Ishikawa (cell line): ENCODE results near the gene TUT1.

Experiments used
- CEBPB ChIP-seq: IDR thresholded peaks from 2 replicates; pipeline ENCODE4 v1.6.1; 2012
- CREB1 ChIP-seq: IDR thresholded peaks from 2 replicates; pipeline ENCODE4 v1.6.1; 2012; ENCODE audit warnings: low read depth
- EGR1 ChIP-seq: IDR thresholded peaks from 2 replicates; pipeline ENCODE4 v1.6.1; 2012
- EP300 ChIP-seq: IDR thresholded peaks from 2 replicates; pipeline ENCODE4 v1.6.1; 2012; ENCODE audit warnings: borderline replicate concordance
- FOXM1 ChIP-seq: IDR thresholded peaks from 2 replicates; pipeline ENCODE4 v1.6.1; 2012; ENCODE audit warnings: low read depth, borderline replicate concordance
- NFIC ChIP-seq: IDR thresholded peaks from 2 replicates; pipeline ENCODE4 v1.6.1; 2012
- RAD21 ChIP-seq: IDR thresholded peaks from 2 replicates; pipeline ENCODE4 v1.6.1; 2012; ENCODE audit warnings: low read depth
- TAF1 ChIP-seq: IDR thresholded peaks from 2 replicates; pipeline ENCODE4 v1.6.1; 2012; ENCODE audit warnings: low read depth, mild to moderate bottlenecking
- TCF12 ChIP-seq: IDR thresholded peaks from 2 replicates; pipeline ENCODE4 v1.6.1; 2012; ENCODE audit warnings: low read depth
- TEAD4 ChIP-seq: IDR thresholded peaks from 2 replicates; pipeline ENCODE4 v1.6.1; 2012
- YY1 ChIP-seq: IDR thresholded peaks from 2 replicates; pipeline ENCODE4 v1.6.1; 2012; ENCODE audit warnings: low read depth
- ZBTB7A ChIP-seq: IDR thresholded peaks from 2 replicates; pipeline ENCODE4 v1.6.1; 2012; ENCODE audit warnings: low read depth
- TF ChIP-seq, protein P1 (sequence below): IDR thresholded peaks from 2 replicates; pipeline ENCODE4 v1.6.1; 2012
- TF ChIP-seq, protein P2 (sequence below): IDR thresholded peaks from 2 replicates; pipeline ENCODE4 v1.6.1; 2012
- TF ChIP-seq, protein P3 (sequence below): IDR thresholded peaks from 2 replicates; pipeline ENCODE4 v1.6.1; 2012; ENCODE audit warnings: low read depth, mild to moderate bottlenecking

TUT1 gene

DNA sequence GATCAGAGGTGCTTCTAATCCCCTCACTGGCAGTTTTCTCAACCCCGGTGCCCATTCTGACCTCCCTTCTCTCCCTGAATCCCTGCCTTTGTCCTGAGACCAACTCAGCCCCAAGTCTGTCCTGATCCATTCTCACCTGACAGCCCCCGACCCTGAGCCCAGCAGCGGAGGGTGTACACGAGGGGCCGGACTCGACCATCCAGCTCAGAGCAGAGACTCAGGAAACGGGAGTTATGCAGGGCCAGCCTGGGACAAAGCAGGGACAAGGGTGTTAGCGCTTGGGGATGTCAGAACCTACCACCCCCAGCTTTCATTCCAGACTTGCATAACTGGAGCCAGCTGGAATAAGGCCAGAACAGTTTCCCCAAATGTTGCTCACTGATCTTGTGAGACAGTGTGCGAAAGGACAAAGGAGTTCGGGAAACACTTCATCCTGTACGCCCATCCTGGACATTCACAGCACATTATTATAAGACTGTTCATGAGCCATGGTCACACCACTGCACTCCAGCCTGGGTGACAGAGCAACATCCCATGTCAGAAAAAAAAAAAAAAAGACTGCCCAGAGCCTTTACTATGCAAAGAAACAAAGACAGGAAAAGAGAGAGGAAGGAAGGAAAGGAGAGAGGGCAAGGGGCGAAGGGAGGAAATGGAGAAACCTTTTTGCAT, 14.1 kb downstream of the TUT1 start:
- TF ChIP-seq NFIC (no peak), CEBPB (no peak), EGR1 (no peak), TCF12 (no peak), EP300 (no peak), TEAD4 (no peak), YY1 (no peak), CREB1 (no peak), TAF1 (no peak), RAD21 (no peak), ZBTB7A (no peak), FOXM1 (no peak)
- TF ChIP-seq, protein P1, sequence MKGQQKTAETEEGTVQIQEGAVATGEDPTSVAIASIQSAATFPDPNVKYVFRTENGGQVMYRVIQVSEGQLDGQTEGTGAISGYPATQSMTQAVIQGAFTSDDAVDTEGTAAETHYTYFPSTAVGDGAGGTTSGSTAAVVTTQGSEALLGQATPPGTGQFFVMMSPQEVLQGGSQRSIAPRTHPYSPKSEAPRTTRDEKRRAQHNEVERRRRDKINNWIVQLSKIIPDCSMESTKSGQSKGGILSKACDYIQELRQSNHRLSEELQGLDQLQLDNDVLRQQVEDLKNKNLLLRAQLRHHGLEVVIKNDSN, result no peak
- TF ChIP-seq, protein P2, sequence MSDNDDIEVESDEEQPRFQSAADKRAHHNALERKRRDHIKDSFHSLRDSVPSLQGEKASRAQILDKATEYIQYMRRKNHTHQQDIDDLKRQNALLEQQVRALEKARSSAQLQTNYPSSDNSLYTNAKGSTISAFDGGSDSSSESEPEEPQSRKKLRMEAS, result no peak
- TF ChIP-seq, protein P3, sequence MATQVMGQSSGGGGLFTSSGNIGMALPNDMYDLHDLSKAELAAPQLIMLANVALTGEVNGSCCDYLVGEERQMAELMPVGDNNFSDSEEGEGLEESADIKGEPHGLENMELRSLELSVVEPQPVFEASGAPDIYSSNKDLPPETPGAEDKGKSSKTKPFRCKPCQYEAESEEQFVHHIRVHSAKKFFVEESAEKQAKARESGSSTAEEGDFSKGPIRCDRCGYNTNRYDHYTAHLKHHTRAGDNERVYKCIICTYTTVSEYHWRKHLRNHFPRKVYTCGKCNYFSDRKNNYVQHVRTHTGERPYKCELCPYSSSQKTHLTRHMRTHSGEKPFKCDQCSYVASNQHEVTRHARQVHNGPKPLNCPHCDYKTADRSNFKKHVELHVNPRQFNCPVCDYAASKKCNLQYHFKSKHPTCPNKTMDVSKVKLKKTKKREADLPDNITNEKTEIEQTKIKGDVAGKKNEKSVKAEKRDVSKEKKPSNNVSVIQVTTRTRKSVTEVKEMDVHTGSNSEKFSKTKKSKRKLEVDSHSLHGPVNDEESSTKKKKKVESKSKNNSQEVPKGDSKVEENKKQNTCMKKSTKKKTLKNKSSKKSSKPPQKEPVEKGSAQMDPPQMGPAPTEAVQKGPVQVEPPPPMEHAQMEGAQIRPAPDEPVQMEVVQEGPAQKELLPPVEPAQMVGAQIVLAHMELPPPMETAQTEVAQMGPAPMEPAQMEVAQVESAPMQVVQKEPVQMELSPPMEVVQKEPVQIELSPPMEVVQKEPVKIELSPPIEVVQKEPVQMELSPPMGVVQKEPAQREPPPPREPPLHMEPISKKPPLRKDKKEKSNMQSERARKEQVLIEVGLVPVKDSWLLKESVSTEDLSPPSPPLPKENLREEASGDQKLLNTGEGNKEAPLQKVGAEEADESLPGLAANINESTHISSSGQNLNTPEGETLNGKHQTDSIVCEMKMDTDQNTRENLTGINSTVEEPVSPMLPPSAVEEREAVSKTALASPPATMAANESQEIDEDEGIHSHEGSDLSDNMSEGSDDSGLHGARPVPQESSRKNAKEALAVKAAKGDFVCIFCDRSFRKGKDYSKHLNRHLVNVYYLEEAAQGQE, result no peak

DNA sequence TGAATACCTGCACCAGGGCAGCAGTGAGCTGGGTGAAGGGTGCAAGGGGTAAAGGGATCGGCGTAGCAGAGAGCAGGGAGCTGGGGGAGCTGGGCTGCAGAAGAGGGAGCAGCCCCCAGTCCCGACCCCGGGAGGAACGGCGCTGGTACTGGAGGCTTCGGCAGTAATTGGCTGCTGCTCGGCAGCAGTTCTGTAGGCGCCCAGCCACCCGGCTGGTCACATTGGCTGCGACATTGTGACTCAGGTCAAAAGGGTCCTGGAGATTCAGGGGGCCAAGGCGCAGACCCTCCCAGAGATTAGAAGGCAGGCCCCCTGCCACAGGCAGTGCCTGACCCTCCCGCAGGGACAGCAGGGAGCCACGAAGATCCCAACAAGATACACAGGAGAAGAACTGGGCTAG, 15.5 kb downstream of the TUT1 start:
- TF ChIP-seq EGR1, result no peak
- TF ChIP-seq ZBTB7A, result no peak
- TF ChIP-seq TAF1, result no peak
- no peak for TF ChIP-seq YY1
- no peak for TF ChIP-seq CEBPB

DNA sequence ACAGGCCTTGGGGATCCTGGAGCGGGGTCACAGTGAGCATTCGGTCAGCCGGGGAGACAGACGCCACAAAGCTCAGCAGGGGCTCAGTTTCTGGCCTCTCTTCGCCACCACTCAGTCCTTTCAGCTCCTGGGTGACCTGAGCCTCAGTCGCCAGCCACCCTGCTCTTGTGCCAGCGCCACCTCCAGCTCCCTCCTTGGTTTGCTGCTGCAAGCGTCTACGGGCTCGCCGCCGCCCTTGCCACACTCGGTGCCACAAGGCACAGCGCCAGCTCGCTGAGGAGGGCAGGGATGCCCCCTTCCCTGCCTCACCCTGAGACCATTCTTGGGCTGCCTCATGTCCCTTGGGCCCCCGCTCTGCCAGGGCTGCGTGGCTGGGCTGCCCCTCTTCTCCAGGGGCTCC, 16.2 kb downstream of the TUT1 start:
- TF ChIP-seq EGR1, result no peak
- no peak for TF ChIP-seq CREB1
- TF ChIP-seq, protein P1, result no peak
- TF ChIP-seq, protein P2, result no peak

DNA sequence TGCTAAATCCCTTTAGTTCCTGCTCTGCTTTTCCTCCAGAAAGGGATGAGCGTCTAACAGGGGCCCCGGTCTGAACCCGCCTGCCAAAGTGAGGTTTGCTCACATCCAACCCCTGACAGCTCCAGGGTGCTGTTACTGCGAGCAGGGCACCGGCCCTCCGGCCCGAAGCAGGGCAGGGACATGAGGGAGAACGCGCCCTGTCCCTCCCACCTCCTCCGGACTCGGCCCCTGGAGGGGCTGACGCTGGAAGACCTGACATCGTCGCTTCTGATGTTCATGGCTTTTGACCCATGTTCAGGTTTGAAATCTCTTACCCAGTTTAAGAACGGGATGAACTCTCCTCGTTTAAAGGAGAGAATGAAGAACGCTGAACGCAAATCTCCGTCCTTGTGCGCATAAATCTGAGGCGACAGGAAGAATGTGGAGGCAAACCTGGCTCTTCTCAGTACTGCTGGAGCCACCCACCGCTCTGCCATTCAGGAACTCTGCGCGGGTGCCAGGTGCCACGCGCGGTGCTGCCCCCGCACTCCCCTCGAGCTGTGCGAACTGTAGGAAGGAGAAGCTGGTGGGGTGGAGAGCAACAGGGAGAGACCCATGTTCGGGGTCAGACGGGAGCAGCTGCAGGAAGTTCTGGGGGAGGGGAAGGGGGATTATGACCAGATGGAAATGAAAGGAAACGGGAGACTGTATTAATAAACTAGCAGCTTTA, 16.8 kb downstream of the TUT1 start:
- TF ChIP-seq FOXM1 (no peak), RAD21 (no peak), TEAD4 (no peak), TCF12 (no peak)
- TF ChIP-seq, protein P2, result no peak
- TF ChIP-seq, protein P1, result no peak
- TF ChIP-seq, protein P3, result no peak

DNA sequence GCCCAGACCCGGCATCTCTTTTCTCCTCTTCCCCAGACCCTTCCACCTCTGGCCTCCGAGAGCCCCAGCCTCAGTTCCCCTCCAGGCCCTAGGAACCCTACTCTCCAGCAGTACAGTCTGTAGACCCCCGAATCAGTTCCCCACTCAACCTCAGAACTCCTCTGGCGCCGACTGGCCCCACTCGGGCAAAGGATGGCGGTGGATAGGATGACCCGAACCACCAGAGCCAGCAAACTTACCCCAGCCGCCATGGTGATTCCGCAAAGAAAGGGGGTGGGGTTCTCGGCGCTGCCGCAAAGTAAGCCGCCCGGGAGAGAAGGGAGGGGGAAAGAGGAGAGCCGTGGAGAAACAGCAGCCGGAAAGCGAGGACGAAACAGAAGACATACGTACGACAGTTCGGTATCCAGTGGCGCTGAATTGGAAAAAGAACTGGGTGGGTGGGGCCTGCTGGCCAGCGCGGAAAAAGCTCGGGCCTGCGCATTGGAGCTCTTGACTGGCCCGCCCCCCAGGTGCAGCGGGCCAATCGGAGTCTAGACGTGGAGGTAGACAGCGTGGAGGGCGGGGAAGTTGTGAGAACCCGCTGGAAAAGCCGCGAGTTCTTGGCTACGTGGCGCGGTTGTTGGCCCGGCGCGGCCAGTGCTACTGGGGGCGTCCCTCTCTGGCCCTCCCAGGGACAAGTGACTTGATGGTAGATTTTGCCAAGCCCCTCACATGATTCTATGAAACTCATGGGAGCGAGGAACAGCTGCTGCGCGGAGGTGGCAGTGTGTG, 17.5 kb downstream of the TUT1 start, which contains the start of gene EEF1G:
TSS of gene EEF1G (minus strand) at position 300 of the 771 bp plus-strand sequence. CDS start at position 251, 49 bp downstream.
- TF ChIP-seq CEBPB (no peak), TAF1 (peak; percentile 100), EP300 (no peak), RAD21 (no peak), FOXM1 (no peak), YY1 (peak; percentile 92), TEAD4 (no peak), TCF12 (peak; percentile 42; the same call in 1 of the 2 replicates), EGR1 (no peak), CREB1 (no peak), NFIC (no peak; the same call in 1 of the 2 replicates), ZBTB7A (no peak)
- TF ChIP-seq, protein P1, result 0 out of 2 replicates have a peak, but pooled peaks have one; percentile 4
- TF ChIP-seq, protein P2, result peak; percentile 73
- TF ChIP-seq, protein P3, result 0 out of 2 replicates have a peak, but pooled peaks have one; percentile 19
